ENCODE measurements around the gene ZNF614. TPM values are rescaled to one million over a fixed set of nuclear protein-coding genes. Genes with fewer than 3 reads are reported as not detected.
"Not testable (repeated sequence)": the region's sequence is repeated elsewhere in the genome, so short reads cannot be mapped to it uniquely, and the experiment has no call there.

Gene ZNF614
- total RNA-seq = 10 to 100 TPM; 14.5 to 19.7 TPM
- polyA plus RNA-seq (ENCODE audit: insufficient read length in 2 of 2) = 10 to 100 TPM; 13.0 to 17.6 TPM
- long read RNA-seq, donor 1, full-length matches to known transcripts = 3 of 3 reads
- long read RNA-seq, donor 1, partial matches to known transcripts = 0 of 3 reads
- long read RNA-seq, donor 1, other reads (novel, unspliced or antisense) = 0 of 3 reads
- long read RNA-seq, donor 2, full-length matches to known transcripts = 4 of 4 reads
- long read RNA-seq, donor 2, partial matches to known transcripts = 0 of 4 reads
- long read RNA-seq, donor 2, other reads (novel, unspliced or antisense) = 0 of 4 reads
- long read RNA-seq, donor 3, full-length matches to known transcripts = 3 of 3 reads
- long read RNA-seq, donor 3, partial matches to known transcripts = 0 of 3 reads
- long read RNA-seq, donor 3, other reads (novel, unspliced or antisense) = 0 of 3 reads
- long read RNA-seq, donor 4, full-length matches to known transcripts = 4 of 4 reads
- long read RNA-seq, donor 4, partial matches to known transcripts = 0 of 4 reads
- long read RNA-seq, donor 4, other reads (novel, unspliced or antisense) = 0 of 4 reads

DNA sequence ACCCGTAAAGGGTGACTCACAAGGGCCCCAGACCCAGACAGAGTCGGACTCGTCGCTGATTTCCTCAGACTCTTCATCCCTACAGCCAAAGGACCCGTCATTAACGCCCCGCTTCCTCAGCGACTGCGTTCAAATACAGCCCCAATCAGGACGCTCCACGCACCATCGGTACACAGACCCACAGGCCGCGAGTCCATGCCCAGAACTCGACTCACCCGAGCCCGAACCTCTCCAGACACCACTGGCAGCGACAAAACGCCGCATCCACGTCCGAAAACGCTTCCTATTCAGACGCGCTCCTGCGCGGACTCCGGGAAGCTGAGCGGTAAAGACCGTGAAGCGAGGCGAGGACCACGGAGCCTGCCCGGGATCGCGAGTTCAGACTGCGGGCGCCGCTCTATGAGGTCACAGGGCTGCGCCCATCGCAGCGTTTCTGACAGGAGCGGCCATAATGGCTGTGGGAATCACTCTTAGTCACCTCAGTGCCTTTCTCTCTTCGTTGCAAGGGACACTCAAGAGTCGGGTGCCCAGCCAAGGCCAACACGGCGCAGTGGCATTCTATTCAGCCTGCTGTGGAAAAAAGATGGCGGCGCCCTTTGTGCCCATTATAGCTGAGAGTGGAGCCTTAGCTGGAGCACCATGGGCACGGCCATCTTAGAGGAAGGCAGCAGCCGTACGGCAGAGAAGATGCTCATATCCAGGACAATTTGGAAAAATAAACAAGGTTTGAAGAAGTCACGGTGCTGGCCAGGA, at the start of gene ZNF614:
TSS of gene ZNF614 (minus strand) at position 353 of the 753 bp plus-strand sequence. CDS start 2,634 bp downstream, outside the sequence.
- WGBS (ENCODE audit: insufficient coverage) = 0% methylated on average over 53 of the region's 53 CpGs
- Histone ChIP-seq H3K27ac (ENCODE audit: low read depth, low read length) (peak within 1 kb of the TSS; percentile 93), H3K9me3 (ENCODE audit: control insufficient read depth, insufficient read depth, low read length) (peaks cover 9% of the 10 kb centered on the region), H3K4me1 (ENCODE audit: control insufficient read depth, insufficient read depth, low read length) (no peaks in the 10 kb centered on the region), H3K36me3 (ENCODE audit: control insufficient read depth, insufficient read depth, low read length) (peaks cover 22% of the 10 kb centered on the region), H3K4me3 (ENCODE audit: low read depth, low read length) (peak within 1 kb of the TSS; percentile 88), H3K27me3 (ENCODE audit: control insufficient read depth, insufficient read depth, low read length) (no peaks in the 10 kb centered on the region)
- DNase-seq (ENCODE audit: low read depth in 4 of 6, low spot score in 6 of 6) = peak; percentile 83 to 98 (median 92)

DNA sequence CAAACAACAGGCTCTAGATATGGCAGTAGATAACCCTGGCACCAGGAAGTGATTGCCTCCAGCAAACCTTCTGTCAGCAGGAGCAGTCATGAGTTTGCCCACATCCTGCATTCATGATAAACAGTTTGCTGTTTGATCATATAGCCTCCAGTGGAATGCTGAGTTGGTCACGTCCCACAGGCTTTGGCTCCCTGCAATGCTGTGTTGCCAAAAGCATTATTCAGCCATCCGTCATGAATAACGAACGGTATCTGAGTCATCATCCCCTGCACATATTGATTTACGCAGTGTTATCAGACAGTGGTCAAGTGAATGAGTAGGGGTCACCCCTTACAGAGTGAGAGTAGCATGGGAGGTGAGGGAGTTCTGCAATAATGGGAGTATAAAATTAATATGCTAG, 42.3 kb upstream of the ZNF614 start:
- Histone ChIP-seq H3K9me3 (ENCODE audit: control insufficient read depth, insufficient read depth, low read length) (peaks cover 13% of the 10 kb centered on the region), H3K36me3 (ENCODE audit: control insufficient read depth, insufficient read depth, low read length) (peaks cover 27% of the 10 kb centered on the region), H3K27ac (ENCODE audit: low read depth, low read length) (no peak overlapping the region), H3K27me3 (ENCODE audit: control insufficient read depth, insufficient read depth, low read length) (no peaks in the 10 kb centered on the region), H3K4me3 (ENCODE audit: low read depth, low read length) (no peak overlapping the region), H3K4me1 (ENCODE audit: control insufficient read depth, insufficient read depth, low read length) (no peaks in the 10 kb centered on the region)
- 100% methylated on average over 5 of the region's 5 CpGs for WGBS (ENCODE audit: insufficient coverage)
- DNase-seq (ENCODE audit: low read depth in 4 of 6, low spot score in 6 of 6) = no peak

DNA sequence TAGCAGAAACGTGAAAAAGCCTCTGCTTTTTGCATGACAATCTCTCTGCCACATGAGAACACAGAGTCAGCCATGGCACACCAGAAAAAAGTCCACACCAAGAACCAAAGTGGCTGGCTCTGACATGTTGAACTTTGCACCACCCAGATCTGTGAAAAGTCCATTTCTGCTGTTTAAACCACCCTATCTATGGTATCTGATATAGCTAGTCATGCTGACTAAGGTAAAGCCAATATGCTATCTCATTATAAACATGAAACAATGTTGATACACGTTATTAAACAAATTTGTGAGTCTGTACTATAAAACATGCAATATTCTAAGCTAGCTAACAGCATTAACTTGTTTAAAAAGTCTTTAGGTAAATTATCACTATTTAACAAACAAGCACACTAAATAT, 41.5 kb upstream of the ZNF614 start:
- H3K9me3 ChIP-seq (ENCODE audit: control insufficient read depth, insufficient read depth, low read length) = peaks cover 20% of the 10 kb centered on the region
- H3K27ac ChIP-seq (ENCODE audit: low read depth, low read length) = no peak overlapping the region
- no peak overlapping the region for H3K4me3 ChIP-seq (ENCODE audit: low read depth, low read length)
- no CpG with 5 or more reads among the region's 2 CpGs for WGBS (ENCODE audit: insufficient coverage)
- peaks cover 27% of the 10 kb centered on the region for H3K36me3 ChIP-seq (ENCODE audit: control insufficient read depth, insufficient read depth, low read length)
- no peaks in the 10 kb centered on the region for H3K4me1 ChIP-seq (ENCODE audit: control insufficient read depth, insufficient read depth, low read length)
- DNase-seq (ENCODE audit: low read depth in 4 of 6, low spot score in 6 of 6) = no peak
- no peaks in the 10 kb centered on the region for H3K27me3 ChIP-seq (ENCODE audit: control insufficient read depth, insufficient read depth, low read length)

DNA sequence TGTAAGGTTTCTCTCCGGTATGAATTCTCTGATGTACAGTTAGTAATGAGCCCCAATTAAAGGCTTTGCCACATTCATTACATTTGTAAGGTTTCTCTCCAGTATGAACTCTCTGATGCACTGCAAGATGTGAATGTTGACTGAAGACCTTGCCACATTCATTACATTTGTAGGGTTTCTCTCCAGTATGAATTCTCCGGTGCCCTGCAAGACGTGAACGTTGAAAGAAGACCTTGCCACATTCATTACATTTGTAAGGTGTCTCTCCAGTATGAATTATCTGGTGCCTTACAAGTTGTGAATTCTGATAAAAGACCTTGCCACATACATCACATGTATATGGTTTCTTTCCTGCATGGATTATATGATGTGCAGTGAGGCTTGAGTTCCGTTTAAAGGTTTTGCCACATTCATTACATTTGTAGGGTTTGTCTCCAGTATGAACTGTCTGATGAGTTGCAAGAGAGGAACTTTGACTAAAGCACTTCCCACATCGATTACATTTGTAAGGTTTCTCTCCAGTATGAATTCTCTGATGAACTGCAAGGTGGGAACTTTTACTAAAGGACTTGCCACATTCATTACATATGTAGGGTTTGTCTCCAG, 38.2 kb upstream of the ZNF614 start:
- Histone ChIP-seq H3K36me3 (ENCODE audit: control insufficient read depth, insufficient read depth, low read length) (peaks cover 33% of the 10 kb centered on the region), H3K9me3 (ENCODE audit: control insufficient read depth, insufficient read depth, low read length) (peaks cover 29% of the 10 kb centered on the region), H3K27me3 (ENCODE audit: control insufficient read depth, insufficient read depth, low read length) (no peaks in the 10 kb centered on the region), H3K4me1 (ENCODE audit: control insufficient read depth, insufficient read depth, low read length) (no peaks in the 10 kb centered on the region), H3K27ac (ENCODE audit: low read depth, low read length) (no peak overlapping the region), H3K4me3 (ENCODE audit: low read depth, low read length) (no peak overlapping the region)
- DNase-seq (ENCODE audit: low read depth in 4 of 6, low spot score in 6 of 6) = no peak
- WGBS (ENCODE audit: insufficient coverage) = no CpG with 5 or more reads among the region's 6 CpGs

DNA sequence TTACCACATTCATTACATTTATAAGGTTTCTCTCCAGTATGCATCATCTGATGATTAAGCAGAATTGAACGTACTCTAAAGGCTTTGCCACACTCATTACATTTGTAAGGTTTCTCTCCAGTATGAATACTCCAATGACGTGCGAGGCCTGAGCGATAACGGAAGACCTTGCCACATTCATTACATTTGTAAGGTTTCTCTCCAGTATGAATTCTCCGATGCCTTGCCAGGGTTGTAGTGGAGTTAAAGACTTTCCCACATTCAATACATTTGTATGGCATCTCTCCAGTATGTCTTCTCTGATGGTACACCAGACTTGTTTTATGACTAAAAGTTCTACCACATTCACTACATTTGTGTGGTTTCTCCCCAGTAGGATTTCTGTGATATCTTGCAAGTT, 37.2 kb upstream of the ZNF614 start:
- Histone ChIP-seq H3K27me3 (ENCODE audit: control insufficient read depth, insufficient read depth, low read length) (no peaks in the 10 kb centered on the region), H3K9me3 (ENCODE audit: control insufficient read depth, insufficient read depth, low read length) (peaks cover 29% of the 10 kb centered on the region), H3K4me3 (ENCODE audit: low read depth, low read length) (no peak overlapping the region), H3K27ac (ENCODE audit: low read depth, low read length) (no peak overlapping the region), H3K4me1 (ENCODE audit: control insufficient read depth, insufficient read depth, low read length) (no peaks in the 10 kb centered on the region), H3K36me3 (ENCODE audit: control insufficient read depth, insufficient read depth, low read length) (peaks cover 31% of the 10 kb centered on the region)
- WGBS (ENCODE audit: insufficient coverage) = 100% methylated on average over 4 of the region's 6 CpGs
- no peak for DNase-seq (ENCODE audit: low read depth in 4 of 6, low spot score in 6 of 6)

DNA sequence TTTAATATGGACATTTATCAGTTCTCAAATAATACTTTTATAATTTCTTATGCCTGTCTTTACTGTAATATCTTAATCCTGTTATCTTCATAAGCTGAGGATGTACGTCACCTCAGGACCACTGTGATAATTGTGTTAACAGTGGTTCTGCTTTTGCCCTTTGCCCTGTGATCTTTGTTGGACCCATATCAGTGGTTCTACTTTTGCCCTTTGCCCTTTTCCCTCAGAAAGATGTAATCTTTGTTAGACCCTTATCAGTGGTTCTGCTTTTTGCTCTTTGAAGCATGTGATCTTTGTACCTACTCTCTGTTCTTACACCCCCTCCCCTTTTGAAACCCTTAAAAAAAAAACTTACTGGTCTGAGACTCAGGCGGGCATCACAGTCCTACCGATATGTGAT, 28.3 kb upstream of the ZNF614 start:
- H3K27ac ChIP-seq (ENCODE audit: low read depth, low read length); H3K36me3 ChIP-seq (ENCODE audit: control insufficient read depth, insufficient read depth, low read length); H3K9me3 ChIP-seq (ENCODE audit: control insufficient read depth, insufficient read depth, low read length); H3K4me1 ChIP-seq (ENCODE audit: control insufficient read depth, insufficient read depth, low read length); DNase-seq (ENCODE audit: low read depth in 4 of 6, low spot score in 6 of 6); H3K4me3 ChIP-seq (ENCODE audit: low read depth, low read length); H3K27me3 ChIP-seq (ENCODE audit: control insufficient read depth, insufficient read depth, low read length): not testable (repeated sequence)
- WGBS (ENCODE audit: insufficient coverage) = 100% methylated on average over 1 of the region's 3 CpGs

DNA sequence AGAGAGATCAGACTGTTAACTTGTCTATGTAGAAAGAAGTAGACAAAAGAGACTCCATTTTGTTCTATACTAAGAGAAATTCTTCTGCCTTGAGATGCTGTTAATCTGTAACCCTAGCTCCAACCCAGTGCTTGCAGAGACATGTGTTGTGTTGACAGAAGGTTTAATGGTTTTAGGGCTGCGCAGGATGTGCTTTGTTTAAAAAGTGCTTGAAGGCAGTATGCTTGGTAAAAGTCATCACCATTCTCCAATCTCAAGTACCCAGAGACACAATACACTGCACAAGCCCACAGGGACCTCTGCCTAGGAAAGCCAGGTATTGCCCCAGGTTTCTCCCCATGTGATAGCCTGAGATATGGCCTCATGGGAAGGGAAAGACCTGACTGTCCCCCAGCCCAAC, 23.6 kb upstream of the ZNF614 start:
- not testable (repeated sequence) for H3K27ac ChIP-seq (ENCODE audit: low read depth, low read length); H3K36me3 ChIP-seq (ENCODE audit: control insufficient read depth, insufficient read depth, low read length); H3K9me3 ChIP-seq (ENCODE audit: control insufficient read depth, insufficient read depth, low read length); H3K27me3 ChIP-seq (ENCODE audit: control insufficient read depth, insufficient read depth, low read length); H3K4me1 ChIP-seq (ENCODE audit: control insufficient read depth, insufficient read depth, low read length); DNase-seq (ENCODE audit: low read depth in 4 of 6, low spot score in 6 of 6); H3K4me3 ChIP-seq (ENCODE audit: low read depth, low read length)
- no CpG with 5 or more reads among the region's 1 CpG for whole genome bisulfite sequencing (ENCODE audit: insufficient coverage)

DNA sequence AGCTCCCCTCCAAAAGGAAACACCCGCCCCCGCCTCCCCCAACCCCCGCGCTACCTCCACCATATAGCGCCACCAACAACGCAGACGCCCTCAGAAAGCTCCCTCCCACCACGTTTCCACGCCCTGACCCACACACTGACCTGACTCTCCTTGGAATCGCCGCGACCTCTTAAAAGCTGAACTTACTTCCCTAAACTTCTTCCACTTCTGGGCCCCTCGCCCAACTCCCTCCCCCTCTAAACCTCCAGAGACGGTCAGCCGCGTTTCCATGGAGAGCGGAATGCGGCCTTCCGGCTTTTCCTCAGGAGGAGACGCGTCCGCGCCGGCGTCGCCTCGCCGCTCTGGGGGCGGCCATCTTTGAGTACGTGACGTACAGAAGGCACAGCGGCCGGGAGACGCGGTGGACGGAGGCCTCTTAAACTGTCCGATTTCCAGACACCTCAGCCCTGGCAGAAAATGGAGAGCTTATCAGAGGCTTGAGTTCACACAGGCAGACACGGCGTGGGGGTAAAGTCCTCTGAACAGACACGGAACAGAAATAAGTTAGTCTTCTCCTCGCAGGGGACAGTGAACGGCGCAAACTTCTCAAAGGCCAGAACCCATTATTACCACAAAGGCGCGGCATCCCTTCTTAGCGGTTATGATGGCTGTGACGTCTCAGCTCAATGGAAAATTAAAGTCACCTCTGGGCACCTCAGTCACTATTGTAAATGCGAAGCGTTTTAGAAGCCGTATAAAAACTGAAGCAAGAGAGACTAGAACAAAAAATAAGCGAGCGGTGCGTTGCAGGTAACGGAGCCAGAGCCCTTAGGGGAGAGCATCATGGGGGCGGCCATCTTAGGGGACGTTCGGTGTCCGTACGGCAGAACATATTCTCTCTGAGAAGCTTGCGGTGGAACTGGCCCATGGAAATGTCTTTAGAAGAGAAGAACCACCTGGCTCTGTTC, 20.6 kb upstream of the ZNF614 start, which contains the start of gene ZNF432:
TSS of gene ZNF432 (minus strand) at position 284 of the 947 bp plus-strand sequence. CDS start 1,970 bp downstream, outside the sequence.
- DNase-seq (ENCODE audit: low read depth in 4 of 6, low spot score in 6 of 6) = peak; percentile 90 to 100 (median 96)
- Histone ChIP-seq H3K4me3 (ENCODE audit: low read depth, low read length) (peak within 1 kb of the TSS; percentile 81), H3K9me3 (ENCODE audit: control insufficient read depth, insufficient read depth, low read length) (no peaks in the 10 kb centered on the region)

More for the DNA sequence above, 20.6 kb upstream of the ZNF614 start, which contains the start of gene ZNF432:
- no peaks in the 10 kb centered on the region for H3K27me3 ChIP-seq (ENCODE audit: control insufficient read depth, insufficient read depth, low read length)
- peaks cover 5% of the 10 kb centered on the region for H3K36me3 ChIP-seq (ENCODE audit: control insufficient read depth, insufficient read depth, low read length)
- no peaks in the 10 kb centered on the region for H3K4me1 ChIP-seq (ENCODE audit: control insufficient read depth, insufficient read depth, low read length)
- H3K27ac ChIP-seq (ENCODE audit: low read depth, low read length) = peak within 1 kb of the TSS; percentile 97
- WGBS (ENCODE audit: insufficient coverage) = 0% methylated on average over 51 of the region's 60 CpGs
